ENCODE data around the gene RAD51B.
A peak's percentile ranks its signal among the peaks of the same experiment; 100 is the strongest.

Gene RAD51B

DNA sequence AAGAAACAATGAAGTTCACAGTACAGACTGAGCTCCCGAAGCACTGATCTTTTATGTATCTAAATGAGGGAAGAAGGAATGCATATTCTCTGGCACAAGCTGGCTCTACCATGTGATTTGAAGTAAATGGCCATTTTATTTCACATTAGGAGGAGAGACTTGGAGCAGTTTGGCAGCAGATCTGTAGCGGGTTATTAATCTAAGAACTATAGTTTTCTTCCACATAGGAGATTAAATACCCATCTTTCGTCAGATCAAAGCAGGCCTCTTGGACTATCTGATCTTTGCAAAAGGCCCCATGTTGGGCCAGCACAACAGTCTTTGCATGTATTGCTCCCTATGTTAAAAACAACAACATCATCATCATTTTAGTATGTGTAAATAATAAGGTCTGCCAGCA is 495.5 kb downstream of the RAD51B start:
- no peak for DNase-seq

DNA sequence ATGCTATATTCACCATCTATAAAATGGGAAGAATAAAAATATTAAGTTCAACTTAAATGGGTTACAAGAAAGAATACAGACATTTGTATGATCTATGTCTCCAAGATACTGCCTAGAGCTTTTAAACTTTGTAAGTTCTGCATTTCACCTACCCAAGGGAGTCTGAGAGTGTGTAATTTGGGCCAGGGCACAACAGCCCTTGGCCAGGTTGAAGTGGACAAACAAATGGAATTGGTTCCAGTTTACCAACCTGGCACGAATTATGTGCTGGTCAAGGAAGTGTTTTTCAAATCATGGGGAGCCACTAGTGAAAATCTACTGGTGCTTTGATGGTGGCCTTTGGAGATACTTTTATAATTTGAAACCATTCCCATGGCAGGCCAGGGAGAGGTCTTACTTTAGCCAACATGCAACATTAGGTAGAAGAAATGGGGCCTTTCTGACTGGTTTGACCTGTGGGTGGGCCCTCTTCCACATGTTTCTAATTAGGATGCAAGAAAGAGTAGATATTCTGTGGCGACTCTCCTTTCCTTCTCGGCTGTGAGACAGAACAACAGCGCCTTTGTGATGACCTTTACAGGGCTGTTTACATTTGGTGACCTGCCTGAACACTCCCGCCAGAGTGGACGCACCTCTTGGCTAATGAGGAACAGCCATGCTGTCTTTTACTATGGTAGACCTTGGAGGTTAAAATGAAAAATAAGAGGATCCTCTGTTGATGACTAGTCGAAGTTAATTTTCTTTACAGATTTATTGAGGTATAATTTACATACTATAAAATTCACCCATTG is 496.7 kb downstream of the RAD51B start:
- DNase-seq, result no peak

DNA sequence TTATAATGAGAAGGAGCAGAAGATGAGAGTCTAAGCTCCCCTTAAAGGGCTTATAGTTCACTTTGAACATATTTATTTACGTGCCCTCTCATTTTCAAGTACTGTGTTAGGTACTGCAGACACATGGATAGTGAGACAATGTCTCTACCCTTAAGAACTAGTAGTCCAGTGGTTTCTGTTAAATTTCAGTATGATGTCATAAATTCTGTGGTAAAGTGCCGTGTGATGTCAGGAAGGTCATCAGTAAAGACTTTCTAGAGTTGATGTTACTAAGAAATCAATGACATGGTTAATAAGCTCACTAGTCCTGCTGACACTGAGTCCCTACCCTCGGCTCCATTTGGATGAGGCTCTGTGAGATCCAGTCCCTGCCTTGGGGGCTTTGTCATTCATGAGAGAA is 497.7 kb downstream of the RAD51B start:
- no peak for DNase-seq

DNA sequence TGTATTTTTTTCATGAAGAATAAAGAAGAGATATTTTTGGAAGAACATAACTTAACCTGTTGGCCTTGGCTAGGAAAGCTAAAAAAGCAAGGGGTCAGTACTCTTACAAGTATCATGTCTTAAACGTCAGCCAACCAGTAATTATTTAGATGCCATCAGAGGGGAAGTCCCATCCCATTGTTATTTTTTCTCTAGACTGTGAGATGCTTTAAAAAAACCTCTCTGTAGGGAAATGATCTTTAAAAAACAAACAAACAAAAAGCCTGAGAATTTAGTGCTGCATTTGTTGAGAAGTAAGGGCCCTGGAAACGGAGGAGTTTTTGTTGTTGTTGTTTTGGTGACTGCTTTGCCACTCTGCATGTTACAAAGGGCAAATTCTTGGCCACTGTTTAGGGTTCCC is 499.2 kb downstream of the RAD51B start:
- no peak for DNase-seq

DNA sequence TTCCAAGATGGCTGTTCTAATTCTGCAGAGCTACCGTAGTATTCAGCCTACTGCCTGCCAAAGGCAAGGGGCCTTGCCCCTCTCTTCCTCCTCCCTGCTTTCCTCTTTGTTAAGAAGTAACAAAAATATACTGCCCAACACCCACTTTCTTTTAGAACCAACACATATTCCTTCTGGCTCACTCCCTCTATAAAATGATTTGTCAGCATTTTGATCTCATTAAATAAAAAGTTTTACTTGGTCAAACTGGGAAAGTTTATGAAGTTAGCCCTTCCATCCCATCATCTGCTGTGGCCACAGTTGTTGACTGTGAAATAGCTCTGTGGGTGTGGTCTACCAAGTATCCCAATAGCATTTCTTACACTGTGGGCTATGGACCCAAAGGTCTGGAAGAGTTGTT is 500.9 kb downstream of the RAD51B start:
- DNase-seq, result no peak

DNA sequence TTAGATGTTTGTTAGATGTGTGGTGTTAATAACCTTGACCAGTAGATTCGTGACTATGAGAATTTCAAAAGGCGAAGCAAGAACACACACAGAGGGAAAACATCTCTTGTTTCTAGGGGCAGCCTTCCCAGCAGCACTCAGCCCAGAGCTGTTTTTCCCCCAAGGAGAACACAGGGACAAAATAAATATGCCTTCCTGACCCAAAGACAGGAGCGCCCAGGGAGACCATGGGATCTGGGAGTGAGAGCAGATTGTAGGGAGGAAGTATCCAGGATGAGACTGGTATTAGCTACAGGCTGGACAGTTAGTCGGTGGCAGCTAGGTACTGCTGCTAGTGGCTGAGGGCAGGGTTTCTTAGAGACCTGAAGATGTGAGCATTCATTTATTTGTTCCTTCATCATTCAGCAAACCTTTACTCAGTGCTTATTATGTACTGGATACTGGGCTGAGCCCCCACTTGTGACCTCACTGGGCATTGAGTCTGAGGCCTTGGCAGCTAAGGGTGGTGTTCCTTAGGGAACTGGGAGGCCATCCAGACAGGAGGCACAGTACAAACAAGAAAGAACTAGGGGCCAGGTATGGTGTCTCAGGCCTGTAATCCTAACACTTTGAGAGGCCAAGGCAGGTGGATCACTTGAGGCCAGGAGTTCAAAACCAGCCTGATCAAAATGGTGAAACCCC is 503.5 kb downstream of the RAD51B start:
- no peak for DNase-seq

DNA sequence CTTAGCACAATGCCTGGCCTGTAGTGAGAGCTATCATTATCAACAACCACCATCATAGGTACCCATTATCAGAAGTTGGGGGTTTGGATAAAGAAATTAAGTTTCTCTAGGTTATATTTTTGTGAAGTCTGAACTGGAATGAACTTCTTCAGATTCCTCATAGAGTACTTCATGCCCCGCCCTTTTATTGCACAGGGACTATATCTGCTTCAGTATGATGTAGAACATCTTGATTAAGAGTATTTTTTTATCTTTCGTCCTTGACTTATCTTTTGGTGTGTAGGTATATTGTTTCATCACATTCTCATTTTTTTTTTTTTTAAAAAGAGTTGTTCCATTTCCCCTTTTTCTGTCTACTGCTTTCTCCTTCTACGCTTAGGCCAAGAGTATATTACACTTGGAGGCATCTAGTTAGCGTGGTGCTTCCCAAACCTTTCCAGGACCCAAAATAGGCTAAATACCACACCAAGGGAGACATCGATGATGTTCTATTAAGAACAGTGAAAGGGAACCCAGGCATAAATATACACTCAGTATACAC is 505.8 kb downstream of the RAD51B start:
- DNase-seq, result peak; percentile 63

DNA sequence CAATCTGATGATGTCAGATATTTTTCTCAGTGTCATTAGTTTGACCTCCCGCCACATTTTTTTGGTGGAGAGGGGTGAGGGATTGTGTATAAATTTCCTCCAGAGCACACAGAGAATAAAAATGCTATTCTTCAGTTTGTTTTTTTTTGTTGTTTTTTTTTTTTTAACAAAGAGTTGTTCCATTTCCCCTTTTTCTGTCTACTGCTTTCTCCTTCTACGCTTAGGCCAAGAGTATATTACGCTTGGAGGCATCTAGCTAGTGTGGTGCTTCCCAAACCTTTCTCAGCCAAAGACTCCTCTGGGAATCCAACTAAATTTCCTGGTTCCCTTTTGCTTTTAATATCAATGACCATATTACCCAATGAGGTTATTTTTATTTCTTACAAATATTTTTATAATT is 507.7 kb downstream of the RAD51B start:
- peak; percentile 53 for DNase-seq

DNA sequence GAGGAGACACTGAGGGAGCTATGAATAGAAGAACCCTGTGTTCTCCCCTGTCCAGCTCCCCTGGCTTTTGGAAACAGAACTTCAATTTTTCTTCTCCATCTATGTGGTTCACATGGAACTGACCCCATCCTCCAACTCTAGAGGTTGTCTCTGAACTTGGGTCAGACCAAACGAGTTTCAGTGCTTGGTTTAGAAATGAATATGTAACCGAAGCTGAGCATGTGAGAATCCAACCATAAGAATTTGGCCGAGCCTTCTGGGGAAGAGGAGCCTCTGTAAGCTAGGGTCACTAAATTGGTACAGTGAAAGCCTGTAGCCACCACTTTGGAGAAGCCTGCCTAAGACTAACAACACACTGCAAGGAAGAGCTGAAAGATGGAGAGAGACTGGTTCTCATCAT is 508.9 kb downstream of the RAD51B start:
- no peak for DNase-seq

DNA sequence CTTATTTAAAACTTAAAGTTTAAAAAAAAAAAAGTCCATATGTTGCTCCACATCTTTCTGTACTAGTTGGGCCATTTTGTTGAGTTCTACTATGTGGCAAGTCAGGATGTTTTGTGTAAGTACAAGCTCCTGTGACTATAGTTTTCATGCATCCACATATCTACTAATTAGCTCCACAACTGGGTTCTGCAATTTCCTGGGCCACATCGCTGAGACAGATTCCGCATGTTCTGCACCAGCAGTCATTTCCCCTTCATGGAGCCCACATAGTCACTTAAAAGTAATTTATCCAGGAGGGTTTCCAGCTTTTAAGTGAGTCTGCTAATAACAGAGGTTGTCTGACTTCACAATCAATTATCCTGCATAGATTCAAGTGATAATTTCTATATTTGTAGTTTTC is 511.8 kb downstream of the RAD51B start:
- DNase-seq, result no peak

DNA sequence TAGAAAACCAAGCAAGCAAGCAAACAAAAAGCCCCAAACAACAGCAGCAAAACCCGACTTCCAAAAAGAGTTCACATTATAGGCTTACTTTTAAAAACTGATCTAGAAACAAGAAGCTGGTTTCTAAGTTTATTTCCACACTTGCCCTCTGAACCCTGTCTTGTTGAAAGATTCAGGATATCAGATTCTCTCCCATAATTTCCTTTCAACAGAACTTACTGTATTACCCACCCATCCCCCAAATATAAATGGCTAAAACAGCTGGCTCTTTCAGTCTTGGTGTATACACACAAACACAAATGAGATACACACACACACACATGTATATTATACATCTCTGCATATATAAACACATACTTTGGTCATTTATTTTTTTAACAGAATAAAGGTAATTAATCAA is 512.4 kb downstream of the RAD51B start:
- DNase-seq, result no peak

DNA sequence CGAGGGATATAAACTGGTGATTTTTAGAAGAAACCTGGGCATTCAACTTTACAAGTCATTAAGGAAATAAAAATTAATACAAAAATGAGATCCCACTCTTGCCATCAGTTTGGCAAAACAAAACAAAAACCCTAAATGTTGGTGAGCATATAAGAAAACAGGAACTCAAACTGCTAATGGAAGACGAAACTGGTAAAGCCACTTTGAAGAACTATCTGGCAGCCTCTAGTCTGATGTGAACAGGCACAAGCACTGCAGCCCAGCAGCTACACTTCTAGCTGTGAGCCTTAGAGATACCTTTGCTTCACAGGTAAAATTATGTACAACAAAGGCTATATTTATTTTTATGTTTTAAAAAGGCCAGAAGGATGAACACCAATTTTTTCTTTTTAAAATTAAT is 513.7 kb downstream of the RAD51B start:
- DNase-seq, result peak; percentile 77

DNA sequence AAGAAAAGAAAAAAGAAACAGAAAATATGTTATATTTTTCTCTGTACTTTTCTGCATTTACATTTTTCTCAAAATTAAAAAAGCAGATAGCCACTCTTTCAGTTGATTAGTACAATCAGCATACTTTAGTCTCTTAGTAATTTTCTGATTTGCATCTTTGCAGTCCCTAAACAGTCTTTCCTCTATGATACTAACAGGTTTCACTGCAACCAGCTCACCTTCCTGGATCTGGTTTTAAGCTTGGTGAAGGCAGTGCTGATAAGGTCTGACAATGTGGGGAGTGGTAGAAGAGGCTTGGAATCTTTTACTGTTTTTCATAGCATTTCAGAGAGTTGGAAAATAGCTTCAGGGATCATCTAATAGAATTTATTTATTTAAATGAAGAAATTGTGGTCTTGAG is 515.7 kb downstream of the RAD51B start:
- no peak for DNase-seq

DNA sequence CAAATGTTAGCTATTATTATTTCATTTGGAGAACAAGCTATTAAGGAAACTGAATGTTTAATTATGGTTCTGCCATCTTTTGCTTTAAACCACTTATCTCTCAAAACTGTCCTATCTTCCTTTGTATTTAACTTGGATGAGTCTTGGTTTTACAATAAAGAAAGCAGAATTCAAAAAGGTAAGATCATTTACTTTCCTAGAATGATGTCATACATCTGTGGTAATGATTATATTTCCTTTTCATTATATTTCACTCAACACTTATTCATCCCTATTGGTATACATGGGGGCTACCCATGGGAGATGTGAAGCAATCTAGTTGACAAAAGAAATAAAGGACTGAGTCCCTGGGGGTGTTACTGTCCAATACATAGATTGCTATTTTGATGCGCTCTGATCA is 516.6 kb downstream of the RAD51B start:
- DNase-seq, result no peak

DNA sequence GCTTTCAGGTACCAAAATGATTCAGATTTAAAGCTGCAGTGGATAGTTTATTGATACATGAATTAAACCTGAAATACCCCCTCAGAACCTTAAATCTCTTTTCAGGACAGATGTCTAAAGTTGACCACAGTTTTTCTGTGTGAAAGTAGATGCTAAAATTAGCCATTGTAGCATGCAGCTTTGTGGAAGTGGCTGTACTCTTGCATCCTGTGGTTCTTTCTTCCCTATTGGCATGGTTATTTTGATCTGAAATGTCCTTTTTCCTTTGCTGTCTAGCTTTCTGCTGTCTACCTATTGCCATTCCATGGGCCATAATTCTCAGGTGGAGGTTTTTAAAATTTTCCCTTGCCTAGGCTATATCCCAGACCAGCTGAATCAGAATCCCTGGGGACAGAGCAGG is 517.7 kb downstream of the RAD51B start:
- DNase-seq, result peak; percentile 86

DNA sequence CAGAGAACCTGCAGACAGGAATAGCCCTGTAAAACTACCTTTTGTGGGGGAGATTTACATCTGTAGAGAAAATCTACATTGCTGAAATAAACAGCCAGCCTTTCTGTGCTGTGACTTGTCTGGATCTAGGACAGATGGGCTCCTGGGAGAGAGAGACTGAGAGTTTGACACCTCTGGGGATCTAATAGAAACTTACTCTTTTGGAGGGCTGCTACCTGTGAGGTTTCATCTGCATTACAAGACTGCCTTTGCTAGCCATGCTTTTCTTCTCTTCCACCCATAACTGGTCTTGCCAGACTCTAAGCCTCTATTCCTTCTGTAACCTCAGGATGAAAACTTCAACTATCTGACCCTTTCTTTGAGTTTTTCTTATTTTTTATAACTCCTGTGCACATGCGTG is 520.7 kb downstream of the RAD51B start:
- no peak for DNase-seq

DNA sequence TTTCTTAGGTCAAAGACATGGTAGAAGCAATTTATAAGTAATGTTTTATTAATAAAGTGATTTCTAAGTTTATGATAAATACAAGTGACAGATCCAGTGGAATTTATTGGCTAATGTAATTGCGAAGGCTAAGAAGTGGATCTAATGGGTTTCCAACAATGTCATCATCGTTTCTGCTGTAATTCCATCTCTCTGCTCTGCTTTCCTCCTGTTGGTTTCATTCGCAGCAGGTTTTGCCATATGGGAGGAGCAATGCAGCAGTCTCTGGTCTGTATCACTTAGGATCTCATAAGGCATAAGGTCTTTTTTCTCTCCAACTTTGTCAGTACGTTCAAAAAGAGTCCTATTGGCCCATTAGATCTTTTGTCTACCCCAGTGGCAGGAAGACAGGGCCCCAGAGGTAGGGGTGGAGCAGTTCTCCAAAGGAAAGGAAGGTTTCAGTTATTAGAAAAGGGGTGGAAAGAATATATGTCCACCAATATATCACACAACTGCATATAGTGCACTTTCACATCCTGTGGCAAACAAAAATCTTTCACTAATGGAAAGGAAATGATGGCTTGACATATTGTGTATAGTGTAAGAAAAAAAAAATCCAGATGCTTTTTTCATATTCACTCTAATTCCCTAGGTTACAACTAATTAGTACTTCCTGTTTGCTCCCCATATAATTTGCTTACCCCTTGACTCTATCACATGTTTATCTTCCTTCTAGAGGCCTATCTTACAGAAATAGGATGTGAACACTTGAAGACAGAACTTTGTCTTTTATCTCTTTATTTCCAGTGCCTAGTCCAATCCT is 522.0 kb downstream of the RAD51B start:
- DNase-seq, result no peak

DNA sequence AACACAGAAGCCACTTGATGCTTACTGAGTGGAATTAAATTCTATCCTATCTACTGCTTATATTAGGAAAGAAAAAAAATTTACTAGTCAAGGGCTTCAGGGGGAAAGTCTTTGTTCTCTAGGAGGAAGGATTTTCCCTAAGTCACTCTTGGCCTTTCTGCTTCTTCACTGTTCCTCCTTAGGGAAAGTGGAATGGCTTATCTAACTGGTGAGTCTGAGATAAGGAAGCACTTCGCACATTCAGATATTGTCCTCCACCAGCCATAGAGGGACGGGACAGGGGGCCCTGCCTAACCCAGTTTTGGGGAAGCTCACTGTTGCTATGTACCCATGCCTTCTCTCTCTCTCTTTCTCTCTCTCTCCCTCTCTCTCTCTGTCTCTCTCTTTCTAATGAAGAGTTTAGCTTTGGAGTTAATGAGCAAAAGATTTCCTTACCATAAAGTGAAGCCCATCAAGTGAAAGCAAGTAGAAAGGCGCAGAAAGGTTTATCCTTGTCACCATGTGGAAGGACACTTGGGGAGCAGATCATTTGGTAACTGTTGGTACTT is 522.7 kb downstream of the RAD51B start:
- no peak for DNase-seq

DNA sequence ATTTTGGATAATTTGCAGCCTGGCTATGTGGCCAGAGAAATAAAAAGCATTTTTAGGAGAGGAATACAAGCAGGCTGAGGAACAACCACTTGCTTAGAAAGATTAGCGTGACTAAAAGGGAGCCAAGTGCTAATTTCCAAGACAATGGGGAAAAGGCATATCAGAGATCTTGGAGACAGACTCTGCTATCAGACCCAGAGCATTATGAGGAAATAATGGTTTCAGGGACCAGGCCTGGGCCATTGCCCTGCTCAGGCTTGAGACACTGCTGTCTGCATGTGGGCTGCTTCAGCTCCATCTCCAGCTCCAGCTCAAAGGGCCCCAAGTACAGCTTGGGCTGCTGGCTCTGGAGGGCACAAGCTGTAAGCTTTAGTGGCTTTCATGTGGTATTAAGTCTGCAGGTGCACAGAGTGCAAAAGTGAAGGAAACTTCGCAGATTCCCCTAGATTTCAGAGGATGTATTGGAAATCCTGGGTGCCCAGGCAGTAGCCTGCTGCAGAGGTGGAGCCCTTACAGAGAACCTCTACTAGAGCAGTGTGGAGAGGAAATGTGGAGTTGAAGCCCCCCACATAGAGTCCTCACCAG is 524.0 kb downstream of the RAD51B start:
- DNase-seq, result no peak

DNA sequence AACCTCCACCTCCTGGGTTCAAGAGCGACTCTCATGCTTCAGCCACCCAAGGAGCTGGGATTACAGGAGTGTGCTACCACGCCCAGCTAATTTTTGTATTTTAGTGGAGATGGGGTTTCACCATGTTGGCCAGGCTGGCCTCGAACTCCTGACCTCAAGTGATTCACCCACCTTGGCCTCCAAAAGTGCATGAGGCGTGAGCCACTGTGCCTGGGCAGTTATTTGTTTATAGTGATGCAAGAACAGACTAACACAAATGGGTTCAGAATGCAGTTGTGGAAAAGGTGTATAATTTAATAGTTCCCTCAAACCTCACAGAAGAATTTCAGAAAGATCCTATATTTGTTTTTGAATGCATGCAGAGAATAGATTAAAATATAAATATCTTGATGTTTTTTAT is 526.2 kb downstream of the RAD51B start:
- no peak for DNase-seq

DNA sequence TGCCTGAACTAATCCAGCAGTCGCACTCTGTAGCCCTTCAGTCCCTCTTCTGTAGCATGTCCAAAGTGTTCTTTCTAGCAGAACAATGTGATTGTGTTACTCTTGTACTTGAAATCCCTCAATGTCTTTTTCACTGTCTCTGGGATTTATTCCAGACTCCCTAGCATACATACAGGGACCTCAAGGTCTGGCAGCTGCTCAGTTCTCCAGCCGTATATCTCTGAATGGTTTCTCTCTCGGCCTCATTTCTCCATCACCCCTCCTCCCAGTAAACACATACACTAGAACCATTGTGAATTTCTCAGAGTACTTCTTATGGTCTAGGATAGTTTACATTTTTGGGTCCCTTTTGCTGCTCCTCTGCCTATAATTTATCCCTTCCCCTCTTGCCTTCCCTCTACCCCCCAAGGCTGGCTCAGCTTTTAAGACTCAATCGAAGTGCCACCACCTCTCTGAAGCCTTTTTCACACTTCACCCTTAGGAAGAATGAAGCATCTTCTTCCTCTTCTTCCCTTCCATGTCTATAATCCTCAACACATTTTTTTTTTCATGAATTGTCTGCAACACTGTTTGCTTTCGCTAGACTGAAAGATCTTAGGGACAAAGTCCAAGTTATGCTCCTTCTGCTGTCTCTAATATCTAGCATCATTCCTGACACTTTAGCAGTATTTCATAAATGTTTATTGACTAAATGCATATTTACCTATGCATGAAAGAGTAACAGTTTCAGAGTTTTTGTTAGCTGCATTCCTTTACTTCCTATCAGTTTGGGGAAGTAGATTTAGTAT is 527.2 kb downstream of the RAD51B start:
- no peak for DNase-seq

Data from MV-4-11 (cell line).